Left lung (tissue), 10 donors: ENCODE results near the gene FBXL16. TPM values are rescaled to one million over a fixed set of nuclear protein-coding genes. Genes with fewer than 3 reads are reported as not detected.

Experiments
- ATAC-seq: fragments of 200-7000 bp; cut with Tn5 transposase; one replicate; pipeline ENCODE4 v1.9.1; 2020; ENCODE audit warnings: moderate library complexity
- DNase-seq, 4 donors: peaks; one replicate each; pipeline ENCODE4 v3.0.0-alpha.2; 2013 to 2020
- H3K27ac ChIP-seq, 2 donors: fragments of 200-600 bp; sonication (generic) in 1 of 2; one replicate each; pipeline versions ENCODE4 v1.5.0 to v1.8.0; 2020 to 2021
- H3K27me3 ChIP-seq, 2 donors: fragments of 200-600 bp; sonication (generic) in 1 of 2; one replicate each; pipeline versions ENCODE4 v1.5.0 to v1.8.0; 2020 to 2021
- H3K36me3 ChIP-seq, 2 donors: fragments of 200-600 bp; sonication (generic) in 1 of 2; one replicate each; pipeline versions ENCODE4 v1.5.0 to v1.8.0; 2020 to 2021
- H3K4me1 ChIP-seq, 2 donors: fragments of 200-600 bp; one replicate each; pipeline ENCODE4 v1.8.0; 2021
- H3K4me3 ChIP-seq, 2 donors: fragments of 200-600 bp; sonication (generic) in 1 of 2; one replicate each; pipeline versions ENCODE4 v1.5.0 to v1.8.0; 2020 to 2021; ENCODE audit warnings: mild to moderate bottlenecking in 1 of 2
- H3K9me3 ChIP-seq, 2 donors: fragments of 200-600 bp; sonication (generic) in 1 of 2; one replicate each; pipeline versions ENCODE4 v1.5.0 to v1.8.0; 2020 to 2021
- intact Hi-C, 2 donors: fragments of 100-400 bp; cut with DNase I; formaldehyde crosslinking; loops; one replicate each; pipeline versions ENCODE4 v1.11.2 to v1.14.2; 2022
- polyA plus RNA-seq, 6 donors: library from polyadenylated mRNA; unstranded; fragments of 120-200 nt; gene quantifications; one replicate each; pipeline ENCODE4 v1.2.1, GENCODE V29; 2013; ENCODE audit not compliant: insufficient read length in 6 of 6
- total RNA-seq, 2 donors: library from RNA; stranded (reverse); fragmentation: NEBNext Ultra II Directional; extraction: Animal tissue kit (Norgen Biotek cat#: 25700); gene quantifications; one replicate each; pipeline ENCODE4 v1.2.1, GENCODE V29; 2021
- TF ChIP-seq, protein P1 (sequence below), 2 donors: fragments of 200-600 bp; sonication (generic) in 1 of 2; IDR thresholded peaks; one replicate each; pipeline versions ENCODE4 v1.5.0 to v1.8.0; 2021; ENCODE audit warnings: antibody characterized with exemption in 2 of 2
- donor health status: DM: no; HTN: yes; CAD: no.
- donor health status: DM: no; HTN: no; CAD: no.

FBXL16 gene
- total and polyA plus RNA-seq, 8 donors, result 0.48 to 5.7 (median 0.72) TPM

DNA sequence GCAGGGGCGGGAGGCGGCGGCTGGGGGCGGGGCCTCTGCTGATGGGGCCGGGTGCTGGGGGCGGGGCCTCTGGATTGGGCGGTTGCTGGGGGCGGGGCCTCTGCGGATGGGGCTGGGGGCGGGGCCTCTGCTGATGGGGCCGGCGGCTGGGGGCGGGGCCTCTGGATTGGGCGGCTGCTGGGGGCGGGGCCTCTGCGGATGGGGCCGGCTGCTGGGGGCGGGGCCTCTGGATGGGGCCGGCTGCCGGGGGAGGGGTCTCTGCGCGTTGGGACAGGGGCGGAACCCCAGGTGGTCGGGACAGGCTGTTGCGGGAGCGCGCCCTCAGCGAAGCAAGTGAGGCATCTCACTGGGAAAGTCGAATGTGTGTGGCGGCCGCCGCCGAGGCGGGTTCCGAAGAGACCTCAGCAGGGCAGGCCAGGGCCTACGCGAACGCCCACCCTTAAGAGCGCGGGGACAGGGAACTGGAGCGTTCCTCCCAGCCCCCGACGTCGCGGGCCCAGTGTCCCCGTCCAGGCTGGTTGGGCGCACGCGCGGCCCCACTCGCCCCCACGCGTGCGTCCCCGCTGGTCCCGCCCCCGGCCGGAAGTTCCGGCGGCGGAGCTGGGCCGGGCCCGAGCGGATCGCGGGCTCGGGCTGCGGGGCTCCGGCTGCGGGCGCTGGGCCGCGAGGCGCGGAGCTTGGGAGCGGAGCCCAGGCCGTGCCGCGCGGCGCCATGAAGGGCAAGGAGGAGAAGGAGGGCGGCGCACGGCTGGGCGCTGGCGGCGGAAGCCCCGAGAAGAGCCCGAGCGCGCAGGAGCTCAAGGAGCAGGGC, 25.6 kb downstream of the FBXL16 start, which contains the start of gene STUB1:
STUB1 (plus strand) TSS at position 597 of the 811 bp plus-strand sequence; CDS start at position 713, 116 bp downstream.
- H3K9me3 ChIP-seq, result no peaks in the 10 kb centered on the region
- ATAC-seq (peak; percentile 80), DNase-seq (peak; percentile 80 to 94 (median 88))
- H3K4me3 ChIP-seq, result peak within 1 kb of the TSS; percentile 62 to 70
- peaks cover 33 to 65% of the 10 kb centered on the region in 2 donors for H3K4me1 ChIP-seq
- TF ChIP-seq, protein P1, sequence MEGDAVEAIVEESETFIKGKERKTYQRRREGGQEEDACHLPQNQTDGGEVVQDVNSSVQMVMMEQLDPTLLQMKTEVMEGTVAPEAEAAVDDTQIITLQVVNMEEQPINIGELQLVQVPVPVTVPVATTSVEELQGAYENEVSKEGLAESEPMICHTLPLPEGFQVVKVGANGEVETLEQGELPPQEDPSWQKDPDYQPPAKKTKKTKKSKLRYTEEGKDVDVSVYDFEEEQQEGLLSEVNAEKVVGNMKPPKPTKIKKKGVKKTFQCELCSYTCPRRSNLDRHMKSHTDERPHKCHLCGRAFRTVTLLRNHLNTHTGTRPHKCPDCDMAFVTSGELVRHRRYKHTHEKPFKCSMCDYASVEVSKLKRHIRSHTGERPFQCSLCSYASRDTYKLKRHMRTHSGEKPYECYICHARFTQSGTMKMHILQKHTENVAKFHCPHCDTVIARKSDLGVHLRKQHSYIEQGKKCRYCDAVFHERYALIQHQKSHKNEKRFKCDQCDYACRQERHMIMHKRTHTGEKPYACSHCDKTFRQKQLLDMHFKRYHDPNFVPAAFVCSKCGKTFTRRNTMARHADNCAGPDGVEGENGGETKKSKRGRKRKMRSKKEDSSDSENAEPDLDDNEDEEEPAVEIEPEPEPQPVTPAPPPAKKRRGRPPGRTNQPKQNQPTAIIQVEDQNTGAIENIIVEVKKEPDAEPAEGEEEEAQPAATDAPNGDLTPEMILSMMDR (IDR thresholded peaks at IDR 0.05), result no peak
- intact Hi-C loops, result no loop called here
- peaks cover 0 to 26% of the 10 kb centered on the region in 2 donors for H3K27me3 ChIP-seq
- peaks cover 0 to 25% of the 10 kb centered on the region in 2 donors for H3K36me3 ChIP-seq
- peak within 1 kb of the TSS; percentile 80 to 91 for H3K27ac ChIP-seq

DNA sequence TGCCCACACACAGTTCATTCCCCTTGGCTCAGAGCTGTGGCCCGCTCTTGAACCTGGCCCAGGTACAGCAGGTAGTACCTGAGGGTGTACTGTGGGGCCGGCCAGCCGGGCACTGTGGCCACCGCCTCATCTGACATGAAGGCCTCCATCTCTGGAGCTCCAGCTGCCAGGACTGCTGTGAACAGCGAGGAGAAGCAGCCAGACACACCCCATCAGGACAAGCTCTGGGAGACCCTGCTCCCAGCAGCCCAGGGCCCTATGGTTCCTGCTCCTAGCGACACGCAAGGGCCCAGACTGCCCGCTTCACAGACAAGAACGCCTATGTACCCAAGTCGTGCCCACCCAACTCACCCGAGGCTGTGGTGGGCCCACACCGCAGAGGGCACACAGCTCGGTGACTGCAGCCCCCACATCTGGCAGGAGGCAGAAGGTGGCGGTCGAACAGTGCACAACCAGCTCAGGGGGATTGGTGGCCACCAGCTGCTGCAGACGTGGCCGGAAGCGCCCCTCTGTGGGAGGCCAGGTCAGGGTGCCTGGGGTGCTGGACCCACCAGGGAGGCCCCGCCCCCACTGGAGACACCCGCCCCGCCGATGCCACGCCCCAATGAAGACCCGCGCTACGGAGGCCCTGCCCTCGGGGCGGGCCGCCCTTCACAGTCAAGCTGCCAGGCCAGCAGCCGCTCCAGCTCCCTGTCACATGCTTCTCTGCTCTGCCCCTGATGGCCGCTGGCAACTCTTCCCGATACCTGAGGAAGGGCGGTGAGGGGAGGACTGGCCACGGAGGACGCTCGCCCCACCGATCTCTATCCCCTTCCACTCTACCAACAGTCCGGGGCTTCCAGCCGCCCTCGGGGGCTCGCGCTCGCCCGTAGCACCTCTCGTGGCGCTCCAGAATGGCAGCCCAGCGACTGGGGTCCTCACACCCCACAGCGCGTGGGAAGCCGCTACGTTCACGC, 26.5 kb downstream of the FBXL16 start:
- peaks cover 0 to 33% of the 10 kb centered on the region in 2 donors for H3K27me3 ChIP-seq
- intact Hi-C loops, result no loop called here
- H3K9me3 ChIP-seq, result no peaks in the 10 kb centered on the region
- peak overlapping the region; percentile 65 to 67 for H3K27ac ChIP-seq
- H3K4me1 ChIP-seq, result peaks cover 30 to 68% of the 10 kb centered on the region in 2 donors
- TF ChIP-seq, protein P1 (IDR thresholded peaks at IDR 0.05), result no peak
- DNase-seq (peak in 3 of 4 donors; percentile 80 to 89 (median 80)), ATAC-seq (peak; percentile 25)
- peaks cover 0 to 30% of the 10 kb centered on the region in 2 donors for H3K36me3 ChIP-seq
- peak overlapping the region; percentile 34 to 70 for H3K4me3 ChIP-seq

- H3K9me3 ChIP-seq, result no peaks in the 10 kb centered on the region
- H3K4me1 ChIP-seq, result peaks cover 25 to 61% of the 10 kb centered on the region in 2 donors
- DNase-seq (no peak), ATAC-seq (no peak)
- TF ChIP-seq, protein P1 (IDR thresholded peaks at IDR 0.05), result no peak
- peaks cover 0 to 33% of the 10 kb centered on the region in 2 donors for H3K27me3 ChIP-seq
- intact Hi-C loops, result no loop called here
- H3K4me3 ChIP-seq, result no peak overlapping the region
- H3K36me3 ChIP-seq, result peaks cover 0 to 36% of the 10 kb centered on the region in 2 donors
- H3K27ac ChIP-seq, result no peak overlapping the region
Measured at GRCh38 chr16:678209-678857, 27.3 kb downstream of the FBXL16 start.

DNA sequence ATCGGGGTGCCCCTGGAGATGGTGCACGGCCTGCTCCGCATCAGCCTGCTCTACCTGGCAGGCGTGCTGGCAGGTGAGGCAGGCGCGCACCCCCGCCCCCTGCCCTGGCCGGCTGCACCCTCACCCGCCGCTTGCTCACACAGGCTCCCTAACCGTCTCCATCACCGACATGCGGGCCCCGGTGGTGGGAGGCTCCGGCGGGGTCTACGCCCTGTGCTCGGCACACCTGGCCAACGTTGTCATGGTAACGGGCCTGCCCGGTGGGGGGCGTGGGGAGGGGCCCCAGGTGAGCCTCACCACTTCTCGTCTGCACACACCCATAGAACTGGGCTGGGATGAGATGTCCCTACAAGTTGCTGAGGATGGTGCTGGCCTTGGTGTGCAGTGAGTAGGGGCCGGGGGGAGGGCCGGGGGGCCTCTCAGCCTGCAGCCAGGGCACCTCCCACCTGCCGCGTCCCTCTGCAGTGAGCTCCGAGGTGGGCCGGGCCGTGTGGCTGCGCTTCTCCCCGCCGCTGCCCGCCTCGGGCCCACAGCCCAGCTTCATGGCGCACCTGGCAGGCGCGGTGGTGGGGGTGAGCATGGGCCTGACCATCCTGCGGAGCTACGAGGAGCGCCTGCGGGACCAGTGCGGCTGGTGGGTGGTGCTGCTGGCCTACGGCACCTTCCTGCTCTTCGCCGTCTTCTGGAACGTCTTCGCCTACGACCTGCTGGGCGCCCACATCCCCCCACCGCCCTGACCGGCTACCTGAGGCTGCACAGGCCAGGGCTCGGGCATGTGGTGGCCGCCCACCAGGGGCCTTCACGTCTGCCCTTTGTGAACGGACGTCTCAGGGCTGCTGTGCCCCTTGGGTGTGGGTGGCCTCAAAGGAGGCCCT, 28.0 kb downstream of the FBXL16 start:
- Histone ChIP-seq H3K36me3 (peaks cover 0 to 36% of the 10 kb centered on the region in 2 donors), H3K9me3 (no peaks in the 10 kb centered on the region), H3K27me3 (peaks cover 0 to 33% of the 10 kb centered on the region in 2 donors), H3K4me3 (no peak overlapping the region), H3K27ac (no peak overlapping the region), H3K4me1 (peaks cover 23 to 53% of the 10 kb centered on the region in 2 donors)
- ATAC-seq (no peak), DNase-seq (no peak)
- TF ChIP-seq, protein P1 (IDR thresholded peaks at IDR 0.05), result no peak
- intact Hi-C loops, result no loop called here
